GM19372 (cell line): ENCODE data around the gene RRP9.
"Not testable (repeated sequence)": the region's sequence is repeated elsewhere in the genome, so short reads cannot be mapped to it uniquely, and the experiment has no call there.

ENCODE experiments used
- ATAC-seq: cut with Tn5 transposase; IDR thresholded peaks from one replicate; pipeline ENCODE4 v1.9.1; 2021; ENCODE audit warnings: mild to moderate bottlenecking, low read depth, moderate library complexity; ENCODE audit not compliant: unreplicated experiment

The RRP9 gene, protein sequence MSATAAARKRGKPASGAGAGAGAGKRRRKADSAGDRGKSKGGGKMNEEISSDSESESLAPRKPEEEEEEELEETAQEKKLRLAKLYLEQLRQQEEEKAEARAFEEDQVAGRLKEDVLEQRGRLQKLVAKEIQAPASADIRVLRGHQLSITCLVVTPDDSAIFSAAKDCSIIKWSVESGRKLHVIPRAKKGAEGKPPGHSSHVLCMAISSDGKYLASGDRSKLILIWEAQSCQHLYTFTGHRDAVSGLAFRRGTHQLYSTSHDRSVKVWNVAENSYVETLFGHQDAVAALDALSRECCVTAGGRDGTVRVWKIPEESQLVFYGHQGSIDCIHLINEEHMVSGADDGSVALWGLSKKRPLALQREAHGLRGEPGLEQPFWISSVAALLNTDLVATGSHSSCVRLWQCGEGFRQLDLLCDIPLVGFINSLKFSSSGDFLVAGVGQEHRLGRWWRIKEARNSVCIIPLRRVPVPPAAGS

DNA sequence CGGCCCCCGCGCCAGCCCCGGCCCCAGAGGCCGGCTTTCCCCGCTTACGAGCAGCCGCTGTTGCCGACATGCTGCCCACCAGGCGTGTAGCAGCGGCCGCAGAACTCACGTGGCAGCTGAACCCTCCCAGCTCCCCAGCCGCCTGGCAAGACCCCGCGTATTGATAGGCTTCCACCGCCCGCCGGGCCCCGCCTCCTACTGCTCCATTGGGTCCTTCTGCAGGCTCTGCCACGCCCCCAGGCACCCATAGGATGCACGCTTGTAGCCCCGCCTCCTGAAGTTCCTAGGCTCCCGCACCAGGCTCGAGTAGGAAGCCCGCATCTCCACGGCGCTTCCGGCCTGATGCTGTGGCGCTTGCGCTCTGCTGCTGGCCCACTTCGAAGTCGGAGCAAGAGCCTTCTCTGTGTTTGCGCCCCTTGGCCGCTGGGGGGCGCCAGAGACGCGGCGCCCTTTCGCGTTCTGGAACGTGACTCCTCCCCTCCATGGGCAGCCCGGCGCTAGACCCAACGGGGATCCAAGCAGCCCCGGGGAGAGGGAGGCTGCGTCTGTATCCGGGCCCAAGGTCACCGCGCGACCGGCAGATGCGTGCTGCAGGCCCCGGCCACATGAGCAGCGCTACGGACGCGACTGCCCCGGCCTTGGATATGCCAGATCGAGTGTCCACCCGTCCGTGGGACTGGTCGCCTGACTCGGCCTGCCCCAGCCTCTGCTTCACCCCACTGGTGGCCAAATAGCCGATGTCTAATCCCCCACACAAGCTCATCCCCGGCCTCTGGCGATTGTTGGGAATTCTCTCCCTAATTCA, at the start of gene RRP9, which contains the start of gene PARP3:
Gene RRP9 (minus strand): TSS at position 107 of the 805 bp plus-strand sequence. CDS start 37 bp downstream, at position 70.
Gene PARP3 (plus strand): TSS at position 566 of the 805 bp plus-strand sequence. CDS start 993 bp downstream, outside the sequence.
- ATAC-seq, result peak; percentile 90

GRCh38 chr3:51990501-51990971, 48.8 kb upstream of the RRP9 start:
- ATAC-seq, result not testable (repeated sequence)

- ATAC-seq, result no peak
Observed at GRCh38 chr3:51988286-51989146, 46.8 kb upstream of the RRP9 start.

DNA sequence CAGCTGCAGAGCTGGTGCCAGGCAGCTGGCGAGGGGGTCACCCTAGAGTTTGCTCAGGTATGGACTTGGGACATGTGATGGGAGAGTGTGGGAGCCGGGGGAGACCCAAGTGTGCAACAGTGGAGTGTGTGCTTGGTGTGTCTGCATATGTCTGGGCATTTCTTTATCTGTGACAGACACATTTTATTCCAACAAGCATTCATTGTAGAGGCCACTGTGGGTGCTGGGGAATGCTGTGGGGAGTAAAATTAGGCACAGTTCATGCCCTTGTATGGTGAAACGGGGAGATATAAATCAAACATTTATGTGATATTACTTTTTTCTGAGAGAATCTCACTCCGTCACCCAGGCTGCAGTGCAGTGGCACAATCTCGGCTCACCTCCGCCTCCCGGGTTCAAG, 45.9 kb upstream of the RRP9 start:
- ATAC-seq, result no peak

DNA sequence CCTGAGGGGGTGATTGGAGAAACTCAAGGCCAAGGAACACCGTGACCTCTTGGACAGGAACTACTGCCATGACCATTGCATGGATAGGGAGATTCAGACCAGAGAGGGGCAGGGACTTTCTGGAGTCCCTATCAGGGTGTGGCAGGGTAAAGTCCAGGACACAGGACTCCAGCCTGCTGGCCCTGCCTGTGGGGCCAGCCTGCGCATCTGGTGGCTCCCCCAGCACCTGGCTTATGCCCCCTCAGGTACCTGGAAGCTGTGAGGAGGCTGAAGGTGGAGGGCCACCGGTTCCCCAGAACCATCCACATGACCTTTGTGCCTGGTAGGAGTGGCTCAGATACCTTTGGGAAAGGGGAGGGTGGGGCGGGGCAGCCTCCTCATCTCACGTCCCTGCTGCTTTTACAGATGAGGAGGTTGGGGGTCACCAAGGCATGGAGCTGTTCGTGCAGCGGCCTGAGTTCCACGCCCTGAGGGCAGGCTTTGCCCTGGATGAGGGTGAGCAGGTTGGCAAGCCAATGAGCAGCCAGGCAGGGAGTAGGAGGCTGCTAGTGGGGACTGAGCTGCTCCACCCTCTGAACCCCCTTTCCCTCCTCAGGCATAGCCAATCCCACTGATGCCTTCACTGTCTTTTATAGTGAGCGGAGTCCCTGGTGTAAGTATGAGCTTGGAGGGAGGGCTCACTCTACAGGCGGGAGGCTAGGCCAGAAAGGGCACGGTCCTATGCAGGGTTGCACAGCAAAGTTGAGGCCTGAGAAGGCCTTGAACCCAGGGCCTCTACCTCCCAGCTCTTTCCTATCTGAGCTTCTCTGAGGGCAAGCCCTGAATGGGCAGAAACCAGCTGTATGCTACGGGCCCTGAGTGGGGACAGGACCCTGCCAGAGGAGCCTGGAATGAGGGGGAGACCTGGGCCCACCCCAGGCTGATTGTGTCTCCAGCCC, 44.6 kb upstream of the RRP9 start:
- ATAC-seq, result no peak

DNA sequence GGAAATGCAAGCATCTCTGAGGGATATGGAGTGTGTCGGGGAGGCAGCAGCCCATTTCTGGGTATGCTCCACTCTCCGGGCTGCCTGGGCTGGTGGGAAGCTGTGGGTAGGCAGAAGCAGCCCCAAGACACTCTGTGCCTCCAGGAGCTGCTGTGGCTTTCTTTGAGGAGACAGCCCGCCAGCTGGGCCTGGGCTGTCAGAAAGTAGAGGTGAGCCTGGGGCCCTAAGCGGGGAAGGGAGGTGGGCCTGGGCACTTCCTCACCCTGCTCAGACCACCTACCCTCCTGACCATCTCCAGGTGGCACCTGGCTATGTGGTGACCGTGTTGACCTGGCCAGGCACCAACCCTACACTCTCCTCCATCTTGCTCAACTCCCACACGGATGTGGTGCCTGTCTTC, 43.4 kb upstream of the RRP9 start:
- ATAC-seq, result no peak

DNA sequence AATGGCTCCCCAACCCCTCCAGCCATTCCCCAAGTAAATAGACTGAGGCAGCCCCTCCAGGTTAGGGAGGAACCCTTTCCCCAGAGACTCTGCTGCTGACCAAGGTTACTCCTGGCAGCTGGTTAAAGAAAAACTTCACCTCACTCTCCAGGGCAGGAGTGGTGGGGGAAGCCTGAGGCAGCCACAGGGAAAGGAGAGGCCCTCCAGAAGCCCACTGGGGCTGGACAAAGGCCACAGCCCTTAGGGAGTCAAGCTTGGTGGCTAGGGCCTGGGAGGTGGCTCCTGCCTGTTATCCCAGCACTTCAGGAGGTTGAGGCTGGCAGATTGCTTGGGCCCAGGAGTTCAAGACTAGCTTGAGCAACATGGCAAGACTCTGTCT, 42.6 kb upstream of the RRP9 start:
- no peak for ATAC-seq

DNA sequence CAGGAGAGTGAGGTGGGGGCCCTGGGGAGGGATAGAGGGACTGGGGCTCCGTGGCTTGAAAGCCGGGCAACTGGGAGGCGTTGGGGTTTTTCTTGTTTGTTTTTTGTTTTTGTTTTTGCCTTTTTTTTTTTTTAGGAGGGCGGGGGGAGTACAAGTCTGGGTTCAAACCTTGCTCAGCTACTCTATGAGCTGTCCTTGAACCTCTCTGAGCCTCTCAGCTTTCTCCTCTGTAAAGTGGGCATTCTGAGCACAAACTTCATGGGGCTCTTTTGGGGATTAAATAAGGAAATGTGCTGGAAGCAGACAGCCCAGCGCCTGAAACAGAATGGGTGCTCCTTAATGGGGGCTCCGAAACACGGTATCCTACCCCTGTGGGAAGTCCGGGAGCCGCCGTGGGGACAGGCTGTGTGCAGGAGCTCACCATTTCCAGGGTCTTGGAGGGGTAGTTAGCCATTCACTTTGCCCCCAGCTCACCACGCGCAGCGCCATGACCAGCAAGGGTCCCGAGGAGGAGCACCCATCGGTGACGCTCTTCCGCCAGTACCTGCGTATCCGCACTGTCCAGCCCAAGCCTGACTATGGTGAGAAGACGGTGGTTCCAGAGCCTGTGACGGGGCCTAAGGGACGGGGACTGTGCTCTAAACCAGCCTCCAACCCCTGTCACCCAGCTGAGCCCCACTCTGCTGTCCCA, 42.0 kb upstream of the RRP9 start:
- no peak for ATAC-seq

DNA sequence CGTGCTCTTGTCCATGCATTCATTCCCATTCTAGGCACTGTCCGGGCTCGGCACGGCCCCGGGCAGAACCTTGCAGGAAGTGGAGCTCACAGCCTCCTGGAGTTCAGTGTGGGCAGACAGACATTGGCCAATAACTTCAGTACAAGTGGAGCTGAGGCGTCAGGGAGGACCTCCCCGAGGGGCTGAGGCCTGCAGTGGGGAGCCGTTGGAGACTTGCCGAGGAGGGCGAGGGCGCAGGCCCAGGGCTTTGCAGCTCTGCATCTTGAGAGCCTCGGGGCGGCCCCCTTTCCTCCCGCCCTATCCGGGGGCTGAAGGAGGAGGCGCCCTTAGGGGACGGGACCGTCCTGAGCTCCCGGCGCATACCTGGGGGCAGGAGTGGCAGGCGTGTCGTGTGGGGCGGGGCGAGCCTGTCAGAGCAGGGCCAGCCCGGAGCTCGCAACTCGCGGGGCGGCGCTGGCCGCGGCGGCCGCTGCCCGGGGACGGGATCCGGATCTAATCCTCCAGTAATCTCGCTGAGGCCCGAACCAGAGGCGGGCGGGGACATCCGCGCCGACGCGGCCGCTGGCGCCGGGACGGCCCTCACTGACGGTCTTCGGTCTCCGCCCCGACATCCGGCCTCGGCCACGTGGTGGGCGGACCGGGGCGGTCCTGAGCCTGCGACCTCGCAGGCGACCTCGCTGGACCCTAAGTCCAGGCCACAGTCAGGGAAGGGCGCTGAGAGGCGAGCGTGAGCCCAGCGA, 41.3 kb upstream of the RRP9 start, which contains the start of gene ACY1:
Gene ACY1 (plus strand): TSS at position 698 of the 740 bp plus-strand sequence. CDS start 530 bp downstream, outside the sequence.
- ATAC-seq, result peak; percentile 70

DNA sequence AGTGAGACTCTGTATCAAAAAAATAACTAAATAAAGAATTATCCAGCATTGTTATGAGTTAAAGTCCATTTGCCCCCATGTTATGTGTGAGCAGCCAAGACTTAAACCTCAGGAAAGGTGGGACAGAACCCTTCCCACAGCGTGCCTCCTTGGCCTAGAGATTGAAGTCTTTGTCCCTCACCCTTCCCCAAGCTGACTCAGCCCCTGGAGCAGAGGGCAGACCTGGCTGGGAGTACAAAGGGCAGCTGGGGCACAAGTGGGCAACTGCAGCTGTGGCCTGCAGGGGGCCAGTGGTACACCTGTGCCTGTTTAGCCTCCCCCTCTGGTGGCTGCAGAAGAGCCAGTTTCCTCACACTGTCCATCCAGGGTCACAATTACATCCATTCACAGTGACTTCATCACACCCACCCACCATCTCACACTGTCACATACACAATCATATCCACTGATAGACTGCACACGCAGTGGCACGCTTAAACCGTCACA, 40.7 kb upstream of the RRP9 start:
- peak; percentile 51 for ATAC-seq

DNA sequence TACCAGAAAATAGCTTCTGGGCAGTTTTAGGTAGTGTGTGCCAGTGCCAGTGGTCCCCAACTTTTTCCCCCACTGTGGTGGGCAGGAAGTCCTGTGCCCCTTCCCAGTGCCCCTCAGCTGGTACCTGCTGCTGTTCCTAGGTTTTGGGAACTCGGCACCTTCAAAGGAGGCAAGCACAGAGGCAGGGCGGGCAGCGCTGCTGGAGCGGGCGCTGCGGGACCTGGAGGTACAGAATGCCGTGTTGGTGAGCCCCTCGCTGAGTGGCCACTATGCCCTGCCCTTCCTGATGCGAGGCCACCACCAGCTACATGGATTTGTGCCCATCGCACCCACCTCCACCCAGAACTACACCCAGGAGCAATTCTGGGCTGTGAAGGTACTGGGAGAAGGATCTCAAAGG, 38.5 kb upstream of the RRP9 start:
- ATAC-seq, result no peak

GRCh38 chr3:51978143-51978502, 36.4 kb upstream of the RRP9 start:
- ATAC-seq, result no peak

GRCh38 chr3:51977446-51978142, 35.9 kb upstream of the RRP9 start:
- ATAC-seq, result no peak

- no peak for ATAC-seq
Observed at GRCh38 chr3:51975852-51976549, 34.3 kb upstream of the RRP9 start.

GRCh38 chr3:51974963-51975851, 33.5 kb upstream of the RRP9 start, which contains the start of gene ABHD14A:
Gene ABHD14A, plus strand, starts transcription at chr3:51975064. Its CDS starts 72 bp downstream, at chr3:51975136.
- ATAC-seq, result peak; percentile 68
